ENCODE data around the gene SOX8. TPM values are rescaled to one million over a fixed set of nuclear protein-coding genes. Genes with fewer than 3 reads are reported as not detected.

SOX8 gene
- total RNA-seq: 10 to 100 TPM in 2 of 4 donors, 1 to 10 TPM in 2; 3.0 to 27.7 (median 11.4) TPM

- no peak for DNase-seq (ENCODE audit: low spot score in 2 of 2)
- 0 to 1% methylated on average over 3 to 57 of the region's 80 CpGs for WGBS, 2 donors
- intact Hi-C loops (cut with DNase I; ENCODE audit: low total_unique reads): no loop called here
- H3K4me3 ChIP-seq (ENCODE audit: low read depth, poor library complexity, severe bottlenecking): peak within 1 kb of the TSS; percentile 42
- TF ChIP-seq CTCF (IDR thresholded peaks at IDR 0.05) (no peak), POLR2A (IDR thresholded peaks at IDR 0.05) (no peak)
Observed at GRCh38 chr16:981695-982144, at the start of gene SOX8. Gene SOX8, plus strand, starts transcription at chr16:981770. Its CDS starts 153 bp downstream, at chr16:981923.

GRCh38 chr16:932831-933330, 48.7 kb upstream of the SOX8 start:
- 91% methylated on average over 21 of the region's 21 CpGs for WGBS, 2 donors

GRCh38 chr16:933581-933980, 48.0 kb upstream of the SOX8 start:
- H3K4me3 ChIP-seq (ENCODE audit: low read depth, poor library complexity, severe bottlenecking): no peak overlapping the region
- 91 to 93% methylated on average over 11 to 15 of the region's 15 CpGs for WGBS, 2 donors
- TF ChIP-seq CTCF (IDR thresholded peaks at IDR 0.05) (no peak), POLR2A (IDR thresholded peaks at IDR 0.05) (no peak)
- no peak for DNase-seq (ENCODE audit: low spot score in 2 of 2)
- intact Hi-C loops (cut with DNase I; ENCODE audit: low total_unique reads): no loop called here

More at GRCh38 chr16:932831-933330, 48.7 kb upstream of the SOX8 start:
- TF ChIP-seq CTCF (IDR thresholded peaks at IDR 0.05): no peak
- TF ChIP-seq POLR2A (IDR thresholded peaks at IDR 0.05): no peak
- no peak for DNase-seq (ENCODE audit: low spot score in 2 of 2)
- no peak overlapping the region for H3K4me3 ChIP-seq (ENCODE audit: low read depth, poor library complexity, severe bottlenecking)
- intact Hi-C loops (cut with DNase I; ENCODE audit: low total_unique reads): no loop called here

- intact Hi-C loops (cut with DNase I; ENCODE audit: low total_unique reads): no loop called here
- TF ChIP-seq POLR2A (IDR thresholded peaks at IDR 0.05) (no peak), CTCF (IDR thresholded peaks at IDR 0.05) (no peak)
- WGBS, 2 donors: 92 to 97% methylated on average over 10 of the region's 10 CpGs
- DNase-seq (ENCODE audit: low spot score in 2 of 2): no peak
- no peak overlapping the region for H3K4me3 ChIP-seq (ENCODE audit: low read depth, poor library complexity, severe bottlenecking)
Observed at GRCh38 chr16:934178-934577, 47.4 kb upstream of the SOX8 start.

DNA sequence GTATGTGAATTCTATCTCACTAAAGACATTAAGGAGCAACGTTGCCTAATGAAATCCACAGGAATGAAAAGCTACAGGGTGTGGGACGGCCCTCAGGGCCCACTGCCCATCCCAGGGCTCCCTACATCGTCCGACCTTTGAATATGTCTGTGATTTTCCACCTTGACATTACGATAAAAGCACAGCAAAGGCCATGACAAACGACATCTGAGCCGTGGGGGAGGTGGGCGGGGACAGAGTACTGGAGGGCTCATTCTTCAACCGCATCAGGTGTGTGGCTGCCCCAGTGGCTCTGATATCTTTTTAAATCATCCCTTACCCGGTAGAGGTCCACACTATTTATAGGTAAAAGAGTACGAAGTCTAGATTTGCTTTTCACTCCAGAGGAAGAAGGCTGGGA, 45.9 kb upstream of the SOX8 start:
- H3K4me3 ChIP-seq (ENCODE audit: low read depth, poor library complexity, severe bottlenecking): no peak overlapping the region
- intact Hi-C loops (cut with DNase I; ENCODE audit: low total_unique reads): no loop called here
- no peak for DNase-seq (ENCODE audit: low spot score in 2 of 2)
- TF ChIP-seq POLR2A (IDR thresholded peaks at IDR 0.05) (no peak), CTCF (IDR thresholded peaks at IDR 0.05) (no peak)
- 82 to 85% methylated on average over 11 of the region's 11 CpGs for WGBS, 2 donors

GRCh38 chr16:937311-937710, 44.3 kb upstream of the SOX8 start:
- DNase-seq (ENCODE audit: low spot score in 2 of 2): no peak
- TF ChIP-seq POLR2A (IDR thresholded peaks at IDR 0.05) (no peak), CTCF (IDR thresholded peaks at IDR 0.05) (no peak)
- intact Hi-C loops (cut with DNase I; ENCODE audit: low total_unique reads): no loop called here
- no peak overlapping the region for H3K4me3 ChIP-seq (ENCODE audit: low read depth, poor library complexity, severe bottlenecking)
- WGBS, 2 donors: 78 to 89% methylated on average over 8 of the region's 8 CpGs

Data from lower leg skin (tissue), 4 donors.